SW480 (cell line): ENCODE results near the gene ARL8A.
A peak's percentile ranks its signal among the peaks of the same experiment; 100 is the strongest.
"Not testable (repeated sequence)": the region's sequence is repeated elsewhere in the genome, so short reads cannot be mapped to it uniquely, and the experiment has no call there.

Source experiments
- DNase-seq: peaks from one replicate; pipeline ENCODE4 v3.0.0-alpha.2; 2016; ENCODE audit warnings: low spot score

Gene ARL8A

DNA sequence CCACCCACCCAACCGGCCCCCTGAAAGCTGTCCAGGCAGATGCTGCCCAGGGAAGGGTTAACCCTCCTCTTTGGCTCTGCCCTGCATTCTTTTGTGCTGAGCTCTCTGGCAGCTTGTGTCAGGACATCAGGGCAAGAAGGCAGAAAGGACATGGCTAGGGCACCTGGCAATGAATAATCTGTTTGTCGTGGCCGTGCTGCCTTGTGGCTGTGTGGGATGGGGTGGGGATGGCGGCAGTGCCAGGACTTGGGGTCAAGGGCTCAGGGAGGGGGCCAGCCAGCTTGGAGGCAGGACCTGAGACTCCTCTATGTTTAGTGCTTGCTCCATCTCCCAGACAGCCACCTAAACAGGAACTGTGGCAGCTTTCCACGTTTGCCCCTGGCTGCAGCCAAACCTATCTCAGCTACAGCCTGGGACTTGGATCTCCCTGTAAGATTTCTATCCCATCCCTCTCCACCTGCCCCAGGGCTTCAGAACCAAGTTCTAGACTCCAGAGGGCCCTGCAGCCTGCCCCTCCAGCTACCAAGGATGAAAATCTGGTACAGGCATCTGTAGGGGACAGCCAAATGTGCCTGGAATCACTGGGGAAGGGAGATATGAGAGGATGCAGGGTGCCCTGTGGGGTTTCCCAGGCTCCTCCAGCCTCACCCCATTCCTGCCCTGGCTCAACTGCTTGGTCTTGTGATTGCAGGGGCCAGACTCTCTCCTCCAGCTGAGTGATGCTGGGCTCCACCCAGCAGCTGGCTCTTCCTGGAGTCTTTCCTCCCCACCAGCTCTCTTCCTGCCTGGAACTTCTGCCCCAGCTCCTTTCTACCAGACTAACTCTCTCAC is 31.5 kb downstream of the ARL8A start:
- peak; percentile 62 for DNase-seq

- not testable (repeated sequence) for DNase-seq
Observed at GRCh38 chr1:202111589-202111988, 32.9 kb downstream of the ARL8A start.

DNA sequence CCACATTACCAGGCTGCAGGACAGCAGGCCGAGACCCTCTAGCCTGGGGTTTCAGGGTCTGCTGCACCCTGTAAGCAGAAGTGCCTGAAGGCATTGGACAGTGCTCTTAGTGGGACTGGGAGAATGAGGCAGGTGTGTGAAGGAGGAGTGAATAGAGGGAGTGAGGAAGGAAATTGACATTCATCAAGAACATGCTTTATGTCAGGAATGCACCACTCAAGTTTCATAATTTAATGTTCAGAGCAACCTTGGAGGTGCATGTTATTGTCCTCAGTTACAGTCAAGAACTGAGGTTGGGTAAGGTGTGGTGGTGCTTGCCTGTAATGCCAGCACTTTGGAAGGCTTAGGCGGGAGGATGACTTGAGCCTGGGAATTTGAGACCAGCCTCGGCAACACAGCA is 33.6 kb downstream of the ARL8A start:
- DNase-seq: no peak

DNA sequence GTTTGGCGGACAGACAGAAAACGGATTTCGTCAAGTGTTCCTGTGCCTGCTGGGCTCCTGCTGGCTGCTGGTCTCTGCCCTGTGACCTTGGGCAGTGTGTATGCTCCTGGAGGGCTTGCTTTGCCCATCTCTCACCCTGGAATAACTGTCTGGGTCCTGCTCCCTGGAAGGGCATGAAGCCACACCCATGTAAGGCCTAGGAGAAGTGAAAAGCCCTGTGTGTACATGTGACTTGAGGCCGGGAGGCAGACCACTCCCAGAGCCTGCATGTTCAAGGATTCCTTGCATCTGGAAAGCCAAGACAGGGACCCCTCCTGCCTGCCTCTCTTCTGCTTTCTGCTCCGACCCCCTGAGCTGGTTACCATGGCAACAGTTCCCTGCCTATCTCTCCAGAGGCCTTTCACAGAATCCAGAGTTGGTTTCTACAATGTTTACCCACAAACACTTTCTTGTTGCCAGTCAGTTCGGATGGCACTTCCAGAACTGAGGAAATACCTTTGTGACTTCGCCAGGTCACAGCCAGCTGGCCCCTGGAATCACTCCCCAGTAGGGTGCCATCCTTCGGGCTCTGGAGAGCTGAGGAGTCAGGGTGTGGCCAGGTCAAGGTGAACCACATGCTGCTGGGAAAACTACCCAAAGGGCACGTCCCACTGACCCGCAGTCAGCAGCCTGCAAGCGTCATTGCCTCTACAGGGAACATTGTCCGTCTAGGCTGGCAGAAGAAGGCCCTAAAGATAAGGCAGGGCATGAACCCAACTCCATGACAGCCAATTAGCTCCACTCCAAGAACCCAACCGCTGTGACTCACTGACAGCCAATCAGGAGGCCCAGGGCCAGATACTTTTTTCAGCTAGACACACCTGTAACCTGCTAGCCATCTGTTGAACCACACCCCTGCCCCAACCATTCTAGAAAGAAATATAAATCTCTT is 36.5 kb downstream of the ARL8A start:
- DNase-seq: peak; percentile 84

DNA sequence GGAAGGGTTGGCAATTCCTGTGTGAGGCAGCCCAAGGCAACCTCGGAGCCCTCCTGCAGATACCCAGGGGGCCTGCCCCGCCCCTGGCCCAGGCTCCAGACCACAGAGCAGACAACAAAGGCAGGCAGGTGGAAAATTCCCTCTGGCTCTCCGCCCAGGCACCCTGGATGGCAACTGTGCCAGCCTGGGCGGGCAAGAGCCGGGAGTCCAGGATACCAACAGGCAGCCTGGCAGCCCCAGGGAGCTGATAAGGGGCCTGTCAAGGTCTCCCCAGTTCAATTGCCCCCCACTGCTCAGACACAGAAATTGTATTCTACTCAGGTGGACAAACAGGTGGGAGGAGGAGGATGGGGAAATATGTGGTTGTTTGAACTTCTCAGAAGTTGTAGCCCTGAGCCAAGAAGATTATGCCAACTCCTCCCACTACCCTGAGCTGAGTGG is 37.2 kb downstream of the ARL8A start:
- peak; percentile 80 for DNase-seq

DNA sequence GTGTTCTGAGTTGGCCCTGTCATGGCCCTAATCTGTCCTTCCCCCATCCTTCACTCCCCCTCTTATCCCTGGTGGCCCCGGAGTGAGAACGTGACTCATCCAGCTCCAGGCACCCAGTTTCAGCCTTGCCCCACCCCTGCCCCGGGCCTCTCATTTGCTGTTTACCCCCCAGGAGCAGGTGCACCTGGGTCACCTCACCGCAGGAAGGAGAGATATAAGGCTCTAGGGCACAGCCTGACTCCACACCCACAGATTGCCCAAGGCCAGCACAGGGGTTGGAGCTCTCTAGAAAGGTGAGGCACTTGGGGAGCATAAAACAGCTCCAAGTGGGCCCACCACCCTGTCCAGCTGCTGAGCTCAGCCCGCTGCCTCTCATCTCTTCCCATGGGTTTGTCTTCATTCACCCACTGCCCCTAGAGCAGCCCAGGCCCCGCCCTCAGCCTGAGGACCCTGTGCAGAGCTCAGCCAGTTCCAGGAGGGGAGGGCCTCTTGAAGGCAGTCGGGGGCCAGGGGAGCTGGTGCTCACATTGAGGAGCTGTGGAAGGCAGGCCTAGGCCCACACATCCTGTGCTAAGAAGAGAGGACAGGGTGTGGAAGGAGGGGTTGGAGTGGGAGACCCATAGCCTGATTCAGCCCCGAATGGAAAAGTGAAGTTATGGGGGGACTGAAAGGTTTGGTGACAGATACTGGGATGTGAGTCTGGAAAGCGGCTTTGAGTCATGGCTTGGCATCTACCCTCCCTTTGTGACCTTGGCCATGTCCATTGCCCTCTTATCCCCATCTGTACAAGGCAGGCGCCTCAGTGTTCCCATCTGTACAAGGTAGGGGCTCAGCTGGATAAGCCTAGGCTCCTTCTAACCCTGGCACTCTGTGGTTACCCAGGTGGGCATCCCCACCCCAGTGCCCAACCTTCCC is 37.9 kb downstream of the ARL8A start:
- peak; percentile 95 for DNase-seq

DNA sequence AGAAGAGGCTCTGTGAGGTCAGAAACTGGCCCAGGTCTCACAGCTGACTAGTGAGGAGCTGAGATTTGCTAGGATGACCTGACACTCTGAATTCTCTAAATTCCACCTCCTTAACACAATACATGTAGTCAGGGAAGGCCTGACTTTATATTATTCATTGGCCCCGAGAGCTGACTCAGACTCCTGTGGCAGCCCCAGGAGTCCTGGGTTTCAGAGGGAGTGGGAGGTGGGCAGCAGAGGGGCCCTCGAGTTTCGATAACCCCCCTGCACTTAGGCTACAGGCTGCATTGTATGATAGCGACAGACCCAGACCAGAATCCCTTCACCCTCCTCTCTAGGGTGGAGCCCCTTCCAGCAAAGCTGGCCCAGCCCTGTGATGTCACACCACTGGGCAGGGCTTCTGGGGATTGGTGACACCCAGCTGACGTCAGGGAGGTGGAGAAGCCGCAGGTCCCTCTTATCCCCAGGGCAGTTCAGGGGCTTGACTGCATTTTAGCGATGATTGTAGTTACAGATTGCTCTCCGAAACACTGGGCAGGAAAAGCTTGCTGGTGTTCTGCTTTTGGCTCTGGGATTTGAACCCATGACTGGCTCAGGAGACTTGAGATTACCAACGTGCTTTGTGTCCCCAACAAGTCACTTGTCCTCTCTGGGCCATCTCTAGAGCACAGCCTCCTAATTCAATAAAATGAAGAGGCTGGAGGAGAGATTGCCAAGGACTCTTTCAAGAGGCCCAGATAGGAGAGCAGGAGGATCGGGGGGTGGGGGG is 38.8 kb downstream of the ARL8A start:
- DNase-seq: peak; percentile 92

GRCh38 chr1:202104073-202104472 is 40.5 kb downstream of the ARL8A start:
- no peak for DNase-seq

- no peak for DNase-seq
Observed at GRCh38 chr1:202101184-202101583, 43.4 kb downstream of the ARL8A start.

- no peak for DNase-seq
Observed at GRCh38 chr1:202093858-202094257, 50.7 kb downstream of the ARL8A start.

DNA sequence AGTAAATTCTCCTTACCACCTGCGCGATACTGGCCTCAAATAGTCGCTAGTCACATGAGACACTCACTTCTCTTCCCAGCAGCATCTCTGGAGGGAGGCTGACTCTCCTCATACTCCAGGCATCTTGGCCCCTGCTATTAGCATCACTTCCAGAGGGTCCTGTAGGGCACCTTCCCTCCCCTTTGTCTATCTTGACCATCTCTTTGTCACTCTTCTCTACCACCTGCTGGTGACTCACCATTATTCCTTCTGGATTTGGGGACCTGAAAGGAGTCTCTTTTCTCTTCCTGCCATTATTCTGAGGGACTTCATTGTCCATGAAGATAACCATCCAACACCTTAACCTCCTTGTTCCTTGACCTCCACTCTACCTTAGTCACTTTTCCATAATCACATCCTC is 53.5 kb downstream of the ARL8A start:
- DNase-seq: peak; percentile 29

- DNase-seq: no peak
Observed at GRCh38 chr1:202088206-202088605, 56.3 kb downstream of the ARL8A start.

DNA sequence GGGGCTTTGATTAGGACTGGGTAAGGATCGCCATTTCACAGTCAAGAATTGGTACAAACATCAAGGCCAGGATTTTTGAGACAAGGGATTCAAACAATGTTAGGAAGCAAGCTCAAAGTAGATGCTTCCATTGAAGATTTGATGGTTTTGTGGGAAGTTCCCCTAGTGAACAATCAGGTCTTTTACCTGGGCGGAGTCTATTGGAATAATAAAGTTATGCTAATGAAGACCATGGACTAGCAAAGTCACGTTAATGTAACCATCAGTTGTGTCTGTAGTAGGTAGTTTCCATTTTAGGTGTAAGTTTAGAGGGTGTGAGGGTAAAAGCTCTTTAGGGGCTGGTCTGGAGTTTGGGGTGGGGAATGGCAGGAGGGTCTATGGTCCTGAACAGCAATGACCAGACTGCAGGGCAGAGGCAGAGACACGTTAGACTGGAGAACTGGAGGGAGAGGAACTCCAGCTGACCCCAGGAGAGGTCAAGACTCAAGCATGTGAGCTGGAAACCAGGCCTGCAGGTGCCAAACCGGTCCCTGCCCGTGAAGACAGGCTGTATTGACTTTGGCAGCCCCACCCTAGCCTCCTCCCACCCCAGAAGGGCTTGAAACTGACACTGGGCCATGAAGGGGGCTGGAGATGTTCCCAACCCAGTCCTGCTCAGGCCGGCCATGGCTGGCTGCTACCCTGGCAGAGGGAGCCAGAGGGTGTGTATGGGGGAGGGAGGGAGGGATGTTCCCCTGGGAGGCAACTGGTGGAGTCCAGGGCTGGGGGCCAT is 57.8 kb downstream of the ARL8A start:
- DNase-seq: no peak

DNA sequence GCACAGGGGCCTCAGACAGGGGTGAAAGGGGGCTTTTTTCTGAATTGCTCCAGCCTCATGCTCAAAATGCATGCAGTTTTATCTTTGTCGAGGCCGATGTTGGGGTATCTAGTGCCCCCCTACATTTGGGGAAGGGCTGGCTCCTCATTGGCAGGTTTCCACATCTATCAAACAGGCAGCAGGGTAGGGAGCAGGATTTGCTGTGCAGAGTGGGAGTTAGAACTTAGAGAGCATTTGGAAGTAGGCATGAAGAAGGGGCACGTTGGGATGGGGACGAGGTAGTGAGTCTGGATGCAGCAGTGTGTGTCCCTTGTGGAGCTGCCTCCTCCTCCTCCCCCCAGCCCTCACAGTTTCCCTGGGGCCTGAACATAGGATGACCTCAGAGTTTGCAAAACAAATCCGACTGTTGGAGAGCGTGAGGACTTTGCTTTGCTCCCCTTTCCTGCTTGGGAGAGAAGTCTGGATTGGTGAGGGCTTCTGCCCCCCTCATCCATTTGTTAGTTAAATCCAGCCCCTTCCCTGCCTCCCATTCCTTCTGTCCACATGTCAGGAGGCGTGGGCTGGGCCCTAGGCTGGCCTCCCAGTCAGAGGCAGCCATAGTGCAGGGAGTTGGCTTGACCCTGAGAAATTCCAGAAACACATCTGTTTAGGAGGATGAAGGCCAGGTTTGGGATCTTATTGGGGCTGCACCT is 58.7 kb downstream of the ARL8A start:
- DNase-seq: peak; percentile 89

DNA sequence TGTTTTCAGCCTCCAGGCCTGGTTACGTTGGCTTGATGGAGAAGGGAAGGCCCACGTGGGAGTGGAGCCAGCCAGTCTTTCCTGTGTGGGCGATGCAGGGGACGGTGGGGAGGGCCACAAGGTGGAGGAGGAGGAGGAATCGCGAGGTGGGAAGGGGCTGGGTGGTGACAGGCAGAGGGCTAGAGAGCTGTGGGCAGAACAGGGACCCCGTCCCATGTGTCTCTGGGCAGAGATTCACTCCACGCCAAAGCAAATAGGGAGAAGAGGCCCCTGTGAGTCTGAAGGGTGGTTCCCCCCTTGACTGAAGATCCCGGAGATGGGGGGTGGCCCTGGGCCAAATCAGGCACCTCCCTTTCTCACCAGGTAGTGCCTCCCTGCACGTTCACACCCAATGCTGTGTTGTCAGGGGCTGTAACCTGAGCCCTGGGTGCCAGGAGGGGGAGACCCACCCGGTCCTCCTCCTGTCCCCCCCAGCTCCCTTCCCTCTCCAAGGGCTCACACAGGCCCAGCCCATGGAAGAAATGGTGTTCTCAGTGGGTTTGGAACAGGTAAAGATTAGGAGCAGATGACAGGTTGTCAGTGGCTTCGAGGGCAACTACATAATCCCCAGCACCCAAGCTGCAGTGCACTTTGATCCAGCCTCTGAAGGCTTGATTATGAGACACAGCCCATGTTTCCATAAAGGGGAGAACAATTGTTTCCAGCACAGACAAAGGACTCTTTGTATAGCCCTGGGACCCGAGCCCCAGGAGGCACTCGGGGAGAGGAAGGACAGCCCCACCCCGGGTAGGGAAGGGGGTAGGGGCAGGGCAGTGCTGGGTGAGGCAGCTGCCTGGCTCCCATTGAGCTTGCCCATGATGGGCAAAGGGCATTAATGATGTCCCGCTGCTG is 59.5 kb downstream of the ARL8A start:
- peak; percentile 99 for DNase-seq
